IPS DF 19.7 (cell line): ENCODE results near the gene EHF.
"Not testable (repeated sequence)": the region's sequence is repeated elsewhere in the genome, so short reads cannot be mapped to it uniquely, and the experiment has no call there.

Experiments used
- DNase-seq: peaks from one replicate; pipeline ENCODE4 v3.0.0-alpha.2; 2013; ENCODE audit warnings: low read depth, low spot score

Gene EHF

DNA sequence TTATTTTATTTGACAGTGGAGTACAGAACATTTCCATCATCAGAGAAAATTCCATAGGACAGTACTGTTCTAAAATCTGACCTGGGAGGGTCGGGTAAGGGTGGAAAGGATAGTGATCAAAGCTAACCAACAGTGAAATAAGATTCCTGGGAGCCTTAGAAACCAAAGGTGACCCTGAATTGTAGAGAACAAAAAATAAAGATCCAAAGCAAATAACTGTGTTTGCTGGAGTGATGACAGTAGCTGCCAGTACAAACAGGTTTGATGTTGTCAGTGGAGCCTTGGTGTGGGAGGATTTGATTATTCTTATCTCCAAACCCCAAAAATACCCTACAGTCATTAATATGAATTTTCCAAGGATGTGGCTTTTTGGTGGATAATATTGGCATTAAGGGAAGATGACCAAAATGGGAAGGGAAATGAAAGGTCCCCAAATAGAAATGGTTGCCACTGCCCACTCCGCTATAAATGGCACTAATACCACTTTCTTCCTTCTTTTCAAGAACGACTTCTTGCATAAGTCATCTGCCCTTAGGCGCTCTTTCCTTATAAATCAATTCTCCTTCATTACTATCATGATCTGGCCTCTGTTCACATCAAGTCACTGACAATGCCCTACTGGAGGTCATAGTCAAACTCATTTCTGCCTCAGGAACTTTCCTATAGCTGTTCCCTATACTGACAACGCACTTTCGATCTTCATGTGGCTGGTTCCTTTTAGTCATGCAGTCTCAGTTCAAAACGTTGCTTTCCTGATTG is 44.4 kb downstream of the EHF start:
- no peak for DNase-seq

GRCh38 chr11:34667810-34668582 is 47.1 kb downstream of the EHF start:
- DNase-seq: no peak

DNA sequence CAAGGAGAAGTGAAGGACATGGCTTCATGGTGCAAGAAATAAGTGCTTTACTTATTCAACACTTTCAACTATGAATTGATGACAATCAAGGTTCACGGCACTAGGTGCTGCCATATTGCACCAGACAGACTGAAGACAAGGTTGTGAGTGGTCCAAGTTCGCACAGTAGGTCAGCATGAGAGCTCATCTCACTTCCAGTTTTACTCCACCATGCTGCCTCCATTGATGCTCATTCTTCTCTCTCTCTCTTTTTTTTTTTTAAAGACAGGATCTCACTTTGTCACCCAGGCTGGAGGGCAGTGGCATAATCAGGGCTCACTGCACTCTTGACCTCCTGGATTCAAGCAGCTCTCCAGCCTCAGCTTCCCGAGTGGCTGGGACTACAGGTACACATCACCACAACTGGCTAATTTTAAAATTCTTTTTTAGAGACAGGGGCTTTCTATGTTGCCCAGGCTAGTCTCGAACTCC is 47.7 kb downstream of the EHF start:
- DNase-seq: no peak

DNA sequence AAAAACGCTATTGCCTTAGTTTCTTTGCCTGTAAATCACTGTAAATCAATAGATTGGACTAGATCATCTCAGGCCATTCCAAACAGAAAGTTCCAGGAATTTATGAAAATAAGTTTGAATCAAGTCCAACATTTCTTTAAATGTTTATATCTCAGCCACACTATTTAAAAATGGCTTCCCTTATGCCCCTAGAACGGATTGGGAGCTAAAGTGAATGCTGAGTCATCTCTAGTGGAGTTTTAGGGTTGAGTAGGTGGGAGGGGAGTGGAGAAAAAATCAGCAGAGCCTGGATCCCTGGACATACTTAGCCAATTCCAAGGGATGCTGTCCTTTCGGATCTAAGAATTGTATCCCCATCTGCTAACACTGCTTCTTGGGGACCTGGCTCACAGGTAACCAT is 48.6 kb downstream of the EHF start:
- DNase-seq: no peak

DNA sequence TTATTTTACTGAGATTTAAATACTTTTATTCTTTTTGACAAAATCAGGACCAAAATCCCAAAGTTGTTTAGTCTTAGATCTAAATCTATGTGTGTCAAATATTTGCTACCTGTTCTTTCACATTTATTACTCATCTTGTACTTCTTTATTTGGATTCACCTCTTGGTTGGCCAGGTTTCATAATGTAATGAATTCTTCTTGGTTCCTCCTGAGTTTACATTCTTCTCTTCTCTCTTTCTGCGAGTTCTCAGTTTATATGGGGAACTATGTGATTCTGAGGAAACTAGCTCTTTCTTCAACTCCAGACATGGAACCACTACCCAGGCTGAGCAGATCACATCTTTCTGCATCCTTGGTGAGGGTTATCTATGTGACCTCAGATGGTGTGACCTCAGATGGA is 50.2 kb downstream of the EHF start:
- no peak for DNase-seq

DNA sequence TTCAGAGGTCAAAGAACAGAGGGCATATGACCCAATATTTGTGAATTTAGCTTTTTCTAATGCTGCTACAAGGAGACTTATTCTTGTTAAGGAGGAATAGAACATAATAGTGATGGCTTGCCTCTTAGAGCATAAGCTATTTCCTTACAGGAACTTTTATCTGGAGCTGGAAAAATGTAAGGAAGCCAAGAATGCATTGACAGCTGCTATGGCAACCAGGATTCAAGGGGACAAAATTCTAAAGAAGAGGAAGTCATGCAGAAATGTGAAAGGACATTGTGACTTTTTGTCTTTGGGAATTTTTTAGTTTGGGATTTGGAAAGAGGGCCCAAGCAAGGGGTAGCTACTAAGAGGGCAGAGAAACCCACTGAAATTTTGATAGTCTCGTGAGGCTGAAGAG is 51.1 kb downstream of the EHF start:
- no peak for DNase-seq

- no peak for DNase-seq
These were observed 53.1 kb downstream of the EHF start for GRCh38 chr11:34674038-34674437.

DNA sequence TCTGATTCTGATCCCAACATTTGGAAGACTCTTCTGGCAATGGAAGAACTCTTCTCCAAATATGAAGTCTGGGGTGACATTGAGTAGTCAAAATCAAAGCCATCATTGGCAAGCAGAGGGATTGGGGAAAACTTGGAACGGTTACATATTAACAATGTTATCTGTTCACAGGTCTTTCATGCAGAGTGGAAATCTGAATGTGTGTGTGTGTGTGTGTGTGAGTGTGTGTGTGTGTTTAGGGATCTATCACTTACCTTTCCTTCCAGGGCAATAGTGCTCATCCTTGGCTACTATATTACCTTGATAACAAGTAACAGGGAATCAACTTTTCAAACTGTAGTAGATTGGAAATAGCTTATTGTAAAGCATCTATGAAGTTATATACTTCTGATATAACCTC is 55.3 kb downstream of the EHF start:
- no peak for DNase-seq

GRCh38 chr11:34679681-34680080 is 58.8 kb downstream of the EHF start:
- DNase-seq: no peak

- no peak for DNase-seq
These were observed 59.3 kb downstream of the EHF start for GRCh38 chr11:34680206-34680605.

DNA sequence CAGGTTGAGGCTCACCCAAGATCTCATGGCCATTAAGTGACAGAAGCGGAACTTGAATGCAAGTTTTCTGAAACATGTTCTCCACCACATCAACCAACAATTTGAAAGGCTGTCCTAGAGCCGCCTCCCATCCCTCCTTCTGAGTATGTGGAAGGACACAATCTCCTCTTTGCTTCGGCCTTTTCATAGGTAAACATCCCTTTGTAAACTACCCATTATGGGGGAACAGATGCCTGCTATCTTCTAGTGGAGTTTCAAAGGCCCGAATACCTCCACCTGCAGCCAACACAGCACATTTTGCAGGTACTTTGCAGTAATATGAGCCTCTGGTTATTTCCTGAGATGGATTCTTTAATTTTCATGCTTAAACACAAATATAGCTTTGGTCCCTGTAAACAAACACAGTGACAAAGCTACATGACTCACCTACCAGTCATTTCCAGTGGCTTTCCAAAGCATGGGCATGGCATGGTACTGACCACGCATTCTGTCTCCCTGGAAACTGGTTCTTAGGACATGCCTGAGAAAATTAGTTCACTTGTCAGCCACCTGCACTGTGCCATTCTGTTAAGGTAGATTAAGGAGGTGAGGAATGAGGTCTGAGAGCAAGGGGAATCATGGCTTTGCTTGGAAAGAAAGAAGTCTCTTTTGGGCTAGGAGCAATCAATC is 60.2 kb downstream of the EHF start:
- DNase-seq: no peak

DNA sequence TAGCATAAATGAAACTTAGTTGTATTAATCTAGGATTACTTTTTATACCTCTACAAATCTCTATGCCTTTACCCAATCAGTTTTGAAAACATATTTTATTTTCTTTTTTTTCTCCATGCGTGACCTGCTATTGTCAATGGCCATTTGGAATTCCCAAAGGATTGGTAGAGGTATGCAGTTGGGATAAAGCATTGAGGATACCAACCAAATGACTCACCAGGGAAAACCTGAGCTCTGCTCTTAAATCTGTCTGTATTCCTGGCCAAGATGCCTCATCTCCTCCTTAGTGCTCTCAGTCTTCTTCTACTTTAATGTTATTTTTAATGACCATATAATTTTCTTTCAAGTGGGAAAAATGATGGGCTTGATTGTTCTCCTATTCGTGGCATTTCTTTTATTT is 61.9 kb downstream of the EHF start:
- DNase-seq: no peak

DNA sequence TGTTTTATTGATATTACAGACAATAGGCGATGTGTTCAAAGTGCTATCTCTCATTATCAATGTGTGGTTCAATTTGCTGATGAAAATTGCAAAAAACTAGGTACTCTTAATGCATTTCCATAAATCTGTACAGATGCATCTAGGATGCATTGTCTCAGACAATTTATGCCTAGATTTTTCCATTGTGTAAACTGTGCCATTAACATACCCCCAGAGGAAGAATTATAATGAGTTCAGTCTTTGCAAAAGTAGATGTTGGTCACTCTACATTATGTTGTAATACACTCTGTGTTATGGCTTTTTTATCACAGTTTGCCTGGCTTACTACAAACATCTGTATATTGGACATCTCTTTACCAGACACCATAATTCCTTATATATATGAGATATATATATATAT is 62.5 kb downstream of the EHF start:
- DNase-seq: no peak

DNA sequence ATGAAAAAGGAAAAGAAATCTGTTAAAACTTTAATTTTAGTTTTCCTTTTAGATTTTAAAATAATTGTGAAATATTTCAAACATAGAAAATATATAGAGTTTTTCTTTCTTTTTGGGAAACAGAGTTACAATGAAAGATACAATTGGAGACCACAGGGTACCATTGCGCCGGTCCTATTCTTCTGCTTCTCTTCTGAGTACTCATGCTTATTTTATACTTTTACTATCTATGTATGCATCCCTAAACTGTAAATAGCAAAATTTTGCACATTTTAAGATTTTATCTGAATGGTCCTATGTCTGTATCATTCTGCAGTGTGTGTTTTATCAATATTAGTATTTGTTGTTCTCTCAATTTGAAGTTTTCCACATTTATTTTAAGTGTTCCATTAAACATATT is 65.0 kb downstream of the EHF start:
- DNase-seq: no peak

- not testable (repeated sequence) for DNase-seq
These were observed 71.4 kb downstream of the EHF start for GRCh38 chr11:34692299-34692698.

GRCh38 chr11:34696862-34697261 is 76.0 kb downstream of the EHF start:
- DNase-seq: no peak

DNA sequence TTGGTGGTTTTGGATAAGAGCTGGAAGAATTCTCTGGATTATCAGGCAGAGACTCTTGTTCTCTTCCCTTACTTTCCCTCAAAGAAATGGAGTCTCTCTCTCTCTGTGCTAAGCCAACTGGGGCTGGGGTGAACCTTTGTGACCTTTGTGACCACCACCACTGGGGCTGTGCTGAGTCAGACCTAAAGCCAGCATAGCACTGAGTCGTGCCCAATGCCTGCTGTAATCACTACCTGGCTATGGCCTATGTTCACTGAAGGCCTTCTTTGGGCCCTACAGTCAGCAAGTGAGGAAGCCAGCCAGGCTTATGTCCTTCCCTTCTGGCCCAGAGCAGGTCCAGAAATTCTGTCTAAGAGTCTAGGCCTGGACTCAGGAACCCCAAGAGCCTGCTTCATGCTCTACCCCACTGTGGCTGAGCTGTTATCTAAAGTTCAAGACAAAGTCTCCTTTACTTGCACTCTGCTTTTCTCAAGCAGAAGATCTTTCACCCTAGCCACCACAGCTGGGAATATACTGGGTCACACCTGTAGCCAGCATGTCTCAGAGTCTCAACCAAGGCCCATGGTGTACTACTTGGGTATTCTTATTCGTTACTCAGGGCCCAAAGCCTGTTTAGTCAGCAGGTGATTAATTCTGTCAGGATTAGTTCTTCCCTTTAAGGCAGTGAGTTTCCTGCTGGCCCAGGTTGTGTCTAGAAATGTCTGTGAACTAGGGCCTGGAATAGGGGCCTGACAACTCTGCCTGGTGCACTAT is 86.0 kb downstream of the EHF start:
- no peak for DNase-seq

GRCh38 chr11:34707462-34707840 is 86.6 kb downstream of the EHF start:
- DNase-seq: no peak
